Colonic mucosa (tissue), 4 donors: Measurements from ENCODE around the gene CGB7. TPM values are rescaled to one million over a fixed set of nuclear protein-coding genes. Genes with fewer than 3 reads are reported as not detected.

Experiments used
- DNase-seq: peaks from one replicate; pipeline ENCODE4 v3.0.0-alpha.2; 2020
- H3K27ac ChIP-seq: fragments of 200-600 bp; one replicate; pipeline ENCODE4 v1.8.0; 2021
- H3K27me3 ChIP-seq: fragments of 200-600 bp; one replicate; pipeline ENCODE4 v1.8.0; 2021
- H3K36me3 ChIP-seq: fragments of 200-600 bp; one replicate; pipeline ENCODE4 v1.8.0; 2021
- H3K4me1 ChIP-seq: fragments of 200-600 bp; one replicate; pipeline ENCODE4 v1.8.0; 2021; ENCODE audit warnings: mild to moderate bottlenecking
- H3K4me3 ChIP-seq: fragments of 200-600 bp; one replicate; pipeline ENCODE4 v1.8.0; 2021
- H3K9ac ChIP-seq, 2 donors: one replicate each; pipeline ENCODE4 v1.7.0; 2013; ENCODE audit warnings: control low read depth in 2 of 2, low read depth in 2 of 2, low read length in 2 of 2
- H3K9me3 ChIP-seq: fragments of 200-600 bp; one replicate; pipeline ENCODE4 v1.8.0; 2021
- CTCF ChIP-seq: fragments of 200-600 bp; IDR thresholded peaks from one replicate; pipeline ENCODE4 v1.8.0; 2022; ENCODE audit warnings: antibody characterized with exemption, mild to moderate bottlenecking
- intact Hi-C: fragments of 100-400 bp; cut with DNase I; formaldehyde crosslinking; loops from one replicate; pipeline ENCODE4 v1.14.1; 2022
- total RNA-seq, 2 donors: library from RNA; stranded (reverse); fragmentation: NEBNext Ultra II Directional in 1 of 2; extraction: Animal tissue kit (Norgen Biotek cat#: 25700) in 1 of 2; gene quantifications; one replicate each; pipeline ENCODE4 v1.2.1, GENCODE V29; 2021
- donor health status: healthy.
- donor health status: DM: no; HTN: no; CAD: no.
- donor health status: DM: no; HTN: no; CAD: no.

CGB7 gene
- not detected for total RNA-seq

DNA sequence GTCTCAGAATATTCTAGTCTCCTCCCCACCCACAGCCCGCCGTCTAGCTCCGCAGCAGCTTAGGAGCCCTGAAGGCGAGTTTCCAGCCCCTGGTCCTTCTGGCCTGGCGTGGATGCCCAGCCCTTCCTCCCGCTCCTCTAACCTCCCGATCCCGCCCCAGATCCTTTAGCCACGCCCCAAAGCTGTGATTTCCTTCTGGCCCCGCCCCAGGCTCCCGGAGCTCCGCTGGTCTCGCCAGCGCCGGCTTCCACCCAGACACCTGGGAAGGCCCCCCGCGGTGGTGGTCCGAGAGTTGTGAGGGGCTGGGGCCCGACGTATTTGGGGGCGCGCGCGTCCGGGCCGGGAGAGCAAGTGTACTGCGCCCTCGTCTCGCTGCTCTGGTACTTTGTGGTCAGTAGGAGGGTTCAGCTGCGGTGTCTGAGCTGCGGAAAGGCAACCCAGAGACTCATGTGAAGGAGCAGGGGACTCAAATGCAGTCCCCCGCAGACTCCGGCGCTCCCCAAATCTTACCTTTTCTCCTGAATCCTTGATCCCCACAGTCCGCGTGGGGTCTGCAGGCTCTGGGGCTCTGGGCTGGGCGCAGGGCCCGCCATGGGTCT, at the start of gene CGB7:
Gene CGB7 (minus strand): TSS at position 114 of the 599 bp plus-strand sequence. CDS start 2,374 bp downstream, outside the sequence.
- Histone ChIP-seq H3K4me1 (peaks cover 4% of the 10 kb centered on the region), H3K9ac (peak within 1 kb of the TSS in 1 of 2 donors; percentile 50), H3K36me3 (no peaks in the 10 kb centered on the region), H3K9me3 (no peaks in the 10 kb centered on the region), H3K27me3 (peaks cover 13% of the 10 kb centered on the region), H3K4me3 (peak within 1 kb of the TSS; percentile 28), H3K27ac (no peak within 1 kb of the TSS)
- intact Hi-C loops, result no loop called here
- no peak for TF ChIP-seq CTCF
- DNase-seq, result peak; percentile 89

- Histone ChIP-seq H3K9me3 (no peaks in the 10 kb centered on the region), H3K9ac (no peak overlapping the region), H3K27me3 (no peaks in the 10 kb centered on the region), H3K4me3 (no peak overlapping the region), H3K36me3 (peaks cover 33% of the 10 kb centered on the region), H3K27ac (no peak overlapping the region), H3K4me1 (no peaks in the 10 kb centered on the region)
- peak; percentile 68 for DNase-seq
- intact Hi-C loops, result no loop called here
- peak; percentile 74 for TF ChIP-seq CTCF
These were observed 49.1 kb upstream of the CGB7 start for GRCh38 chr19:49106648-49107135.

DNA sequence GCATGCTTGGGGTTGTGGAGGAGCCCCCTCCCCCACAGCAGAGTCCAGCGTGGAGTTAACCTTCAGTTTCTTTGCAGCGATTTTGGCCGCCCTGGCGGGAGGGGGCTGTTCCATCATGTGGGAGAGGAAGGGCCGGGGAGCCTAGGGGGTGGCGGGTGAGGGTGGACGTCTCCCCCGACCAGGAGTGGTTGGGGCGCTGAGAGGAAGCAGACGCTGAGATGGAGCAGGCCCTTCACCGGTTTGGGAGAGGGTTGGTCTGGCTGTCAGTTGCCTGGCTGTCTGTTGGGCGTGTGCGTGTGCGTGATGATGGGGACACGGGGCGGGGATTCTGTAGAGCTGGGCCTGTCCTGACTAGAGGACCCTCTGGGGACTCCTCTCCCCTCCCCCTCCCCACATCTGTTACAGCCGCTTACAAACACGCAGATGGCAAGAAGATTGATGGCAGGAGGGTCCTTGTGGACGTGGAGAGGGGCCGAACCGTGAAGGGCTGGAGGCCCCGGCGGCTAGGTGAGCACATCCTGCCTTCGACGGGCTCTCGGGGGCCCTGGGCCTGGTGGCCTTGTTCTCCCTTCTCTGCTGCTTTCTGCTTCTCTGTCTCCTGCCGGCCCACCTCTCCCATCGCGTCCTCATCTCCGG, 46.8 kb upstream of the CGB7 start:
- Histone ChIP-seq H3K27me3 (no peaks in the 10 kb centered on the region), H3K9ac (no peak overlapping the region), H3K4me1 (no peaks in the 10 kb centered on the region), H3K9me3 (no peaks in the 10 kb centered on the region), H3K27ac (no peak overlapping the region), H3K36me3 (peaks cover 41% of the 10 kb centered on the region), H3K4me3 (no peak overlapping the region)
- no peak for TF ChIP-seq CTCF
- no peak for DNase-seq
- intact Hi-C loops, result no loop called here

DNA sequence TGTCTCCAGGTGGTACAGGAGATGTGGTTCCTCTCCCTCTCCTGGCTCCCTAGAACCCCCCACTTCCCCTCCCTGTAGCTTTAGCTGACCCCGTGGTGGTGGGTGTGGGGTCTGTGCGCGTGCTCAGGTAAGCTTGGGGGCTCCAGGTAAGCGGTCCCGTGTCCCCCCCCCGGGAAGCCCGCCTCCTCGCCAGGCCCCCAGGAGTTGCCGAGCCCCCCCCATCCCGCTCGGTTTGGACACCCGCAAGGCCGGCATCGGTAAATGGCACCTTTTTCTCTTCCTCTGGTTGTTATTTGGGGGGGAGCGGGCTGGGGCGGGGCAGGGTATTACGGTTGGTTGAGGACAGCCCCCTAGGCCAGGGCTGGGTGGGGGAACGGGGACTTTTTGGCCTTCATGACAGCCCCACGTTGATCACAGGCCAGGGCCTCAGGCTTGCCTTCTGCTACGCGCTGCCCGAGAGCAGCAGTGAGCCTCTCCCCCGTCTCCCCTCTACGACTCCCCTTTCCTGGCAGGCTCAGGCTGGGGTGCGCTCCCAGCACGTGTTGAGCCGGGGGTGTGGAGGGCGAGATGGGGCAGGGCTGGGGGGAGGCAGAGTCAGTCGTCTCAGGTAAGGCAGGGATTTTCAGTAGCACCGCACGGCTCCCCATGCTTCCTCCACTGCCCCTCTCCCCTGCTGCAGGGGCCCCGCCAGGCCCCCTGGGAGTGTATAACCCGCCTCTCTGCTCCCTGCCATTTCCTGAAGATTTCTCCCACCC, 46.0 kb upstream of the CGB7 start:
- DNase-seq, result no peak
- Histone ChIP-seq H3K4me1 (no peaks in the 10 kb centered on the region), H3K9me3 (no peaks in the 10 kb centered on the region), H3K27me3 (no peaks in the 10 kb centered on the region), H3K27ac (no peak overlapping the region), H3K4me3 (no peak overlapping the region), H3K9ac (no peak overlapping the region), H3K36me3 (peaks cover 44% of the 10 kb centered on the region)
- intact Hi-C loops, result no loop called here
- TF ChIP-seq CTCF, result no peak

GRCh38 chr19:49102303-49102702, 44.8 kb upstream of the CGB7 start:
- Histone ChIP-seq H3K4me1 (no peaks in the 10 kb centered on the region), H3K9me3 (no peaks in the 10 kb centered on the region), H3K4me3 (no peak overlapping the region), H3K9ac (no peak overlapping the region), H3K27ac (no peak overlapping the region), H3K27me3 (no peaks in the 10 kb centered on the region), H3K36me3 (peaks cover 33% of the 10 kb centered on the region)
- intact Hi-C loops, result no loop called here
- TF ChIP-seq CTCF, result no peak
- DNase-seq, result no peak
